B cell (primary cell): ENCODE measurements around the gene VWA5B2. TPM values are rescaled to one million over a fixed set of nuclear protein-coding genes. Genes with fewer than 3 reads are reported as not detected.
A peak's percentile ranks its signal among the peaks of the same experiment; 100 is the strongest.

Experiments
- ATAC-seq: fragments of 200-7000 bp; cut with Tn5 transposase; one replicate; pipeline ENCODE4 v1.10.0; 2021; ENCODE audit warnings: low read depth, mild to moderate bottlenecking, moderate number of reproducible peaks, moderate library complexity
- CTCF ChIA-PET: fragments of 350-600 bp; sonication (Branson Sonifier 250); formaldehyde crosslinking; loops from one replicate; lab custom pipeline; 2021; ENCODE audit warnings: antibody characterized with exemption, inconsistent platforms; lab: Charles Lee
- POLR2A ChIA-PET: fragments of 350-600 bp; sonication (Branson Sonifier 250); formaldehyde crosslinking; loops from one replicate; lab custom pipeline; 2021; ENCODE audit warnings: antibody characterized with exemption; lab: Charles Lee
- DNase-seq: peaks from one replicate; pipeline ENCODE4 v3.0.0; 2013
- H2AFZ ChIP-seq: 2 replicates; pipeline ENCODE4 v1.6.1; 2012; ENCODE audit warnings: mild to moderate bottlenecking, low read depth, low read length; ENCODE audit not compliant: insufficient read depth, poor library complexity, severe bottlenecking
- H3K27ac ChIP-seq, 2 donors: 1 replicate in 1 of 2; 2 replicates in 1 of 2; pipeline ENCODE4 v1.5.1; 2012 to 2013; ENCODE audit warnings: low read length in 2 of 2, mild to moderate bottlenecking in 2 of 2, moderate library complexity in 1 of 2
- H3K27me3 ChIP-seq, 4 experiments: fragments of 200-600 bp in 1 of 4; sonication (generic) in 1 of 4; replicated peaks in 1 of 4; 1 replicate in 2 of 4; 2 replicates in 2 of 4; pipeline versions ENCODE4 v1.6.1 to v1.7.0; 2013 to 2016; ENCODE audit warnings: low read length in 3 of 4, mild to moderate bottlenecking in 2 of 4, mixed read lengths in 1 of 4, moderate library complexity in 1 of 4; ENCODE audit not compliant: insufficient read depth in 4 of 4, control insufficient read depth in 3 of 4; ENCODE audit errors: control extremely low read depth in 1 of 4
- H3K36me3 ChIP-seq, 2 experiments: replicated peaks in 1 of 2; 1 replicate in 1 of 2; 2 replicates in 1 of 2; pipeline versions ENCODE4 v1.6.1 to v1.7.1; 2013; ENCODE audit warnings: low read length in 1 of 2; ENCODE audit not compliant: insufficient read depth in 2 of 2, control insufficient read depth in 1 of 2; ENCODE audit errors: control extremely low read depth in 1 of 2, extremely low read depth in 1 of 2
- H3K4me1 ChIP-seq, 2 donors: fragments of 200-600 bp in 1 of 2; sonication (generic) in 1 of 2; 1 replicate in 1 of 2; 2 replicates in 1 of 2; pipeline versions ENCODE4 v1.5.1 to v1.6.1; 2013 to 2017; ENCODE audit warnings: low read length in 2 of 2; ENCODE audit not compliant: control insufficient read depth in 2 of 2, insufficient read depth in 2 of 2
- H3K4me2 ChIP-seq: replicated peaks from 2 replicates; pipeline ENCODE3; 2012; ENCODE audit warnings: mild to moderate bottlenecking, low read depth, low read length; ENCODE audit not compliant: poor library complexity, severe bottlenecking
- H3K4me3 ChIP-seq, 5 experiments: fragments of 200-600 bp in 1 of 5; sonication (generic) in 1 of 5; 1 replicate in 3 of 5; 2 replicates in 2 of 5; pipeline versions ENCODE4 v1.5.1 to v1.7.0; 2011 to 2016; ENCODE audit warnings: low read length in 4 of 5, mild to moderate bottlenecking in 4 of 5, low read depth in 2 of 5, control low read depth in 1 of 5, moderate library complexity in 1 of 5; ENCODE audit not compliant: insufficient read depth in 1 of 5; ENCODE audit errors: control extremely low read depth in 1 of 5, extremely low read depth in 1 of 5
- H3K79me2 ChIP-seq: fragments of 200-600 bp; sonication (generic); one replicate; pipeline ENCODE4 v1.6.0; 2016; ENCODE audit warnings: low read length; ENCODE audit not compliant: control insufficient read depth, insufficient read depth
- H3K9ac ChIP-seq: fragments of 200-600 bp; sonication (generic); 2 replicates; pipeline ENCODE4 v1.6.1; 2017; ENCODE audit warnings: mild to moderate bottlenecking, low read length, moderate library complexity
- H3K9me3 ChIP-seq, 3 donors: one replicate each; pipeline versions ENCODE4 v1.6.1 to v1.7.1; 2013; ENCODE audit warnings: low read length in 2 of 3; ENCODE audit not compliant: control insufficient read depth in 2 of 3, insufficient read depth in 1 of 3; ENCODE audit errors: control extremely low read depth in 1 of 3
- H4K20me1 ChIP-seq: 2 replicates; pipeline ENCODE4 v1.6.0; 2012; ENCODE audit warnings: mild to moderate bottlenecking, low read length; ENCODE audit not compliant: insufficient read depth, control insufficient read depth, poor library complexity, severe bottlenecking
- H3K27ac Mint-ChIP-seq: one replicate; pipeline ENCODE4 v1.8.0; 2021; ENCODE audit warnings: mixed read lengths
- H3K27me3 Mint-ChIP-seq: one replicate; pipeline ENCODE4 v1.8.0; 2021; ENCODE audit warnings: mixed read lengths
- H3K4me1 Mint-ChIP-seq: one replicate; pipeline ENCODE4 v1.8.0; 2021; ENCODE audit warnings: mixed read lengths
- H3K4me3 Mint-ChIP-seq: one replicate; pipeline ENCODE4 v1.8.0; 2021; ENCODE audit warnings: mixed read lengths
- H3K9me3 Mint-ChIP-seq: one replicate; pipeline ENCODE4 v1.8.0; 2022; ENCODE audit warnings: mixed read lengths; ENCODE audit not compliant: insufficient read depth
- CTCF ChIP-seq: fragments of 200-600 bp; IDR thresholded peaks from one replicate; pipeline ENCODE4 v1.8.0; 2022; ENCODE audit warnings: antibody characterized with exemption, mild to moderate bottlenecking
- EZH2 ChIP-seq: IDR thresholded peaks from 2 replicates; pipeline ENCODE4 v1.6.1; 2012; ENCODE audit warnings: borderline replicate concordance, low read depth, mild to moderate bottlenecking, moderate library complexity, low read length; ENCODE audit not compliant: insufficient read depth, poor library complexity, severe bottlenecking
- WGBS: methylation state at CpG from one replicate; pipeline ENCODE4 v1.1.5; 2013; ENCODE audit warnings: missing lambda C conversion rate; ENCODE audit not compliant: insufficient coverage; 5-methylcytosine and 5-hydroxymethylcytosine counted together
- intact Hi-C: fragments of 100-400 bp; cut with micrococcal nuclease; formaldehyde crosslinking; loops from one replicate; pipeline ENCODE4 v1.10.0; 2022
- polyA plus RNA-seq: library from polyadenylated mRNA; depleted of rRNA; stranded (reverse); fragments of >200 nt; gene quantifications from 2 replicates; pipeline ENCODE4 v1.2.3, GENCODE V29; 2012
- total RNA-seq, 2 donors: library from RNA; stranded (reverse); fragments of 120-200 nt in 1 of 2; gene quantifications; 1 replicate in 1 of 2; 2 replicates in 1 of 2; pipeline versions ENCODE4 v1.2.3 to v1.2.4, GENCODE V29; 2013 to 2022

Gene VWA5B2
- total and polyA plus RNA-seq, 2 donors (not counting 1 experiment from before 2014, with no cell fraction given) = 0.10 to 0.37 TPM

GRCh38 chr3:184188080-184188479, 41.3 kb upstream of the VWA5B2 start:
- 99% methylated on average over 14 of the region's 17 CpGs for WGBS
- ATAC-seq (no peak), DNase-seq (no peak)
- Histone ChIP-seq H3K79me2 (peaks cover 40% of the 10 kb centered on the region), H3K9ac (no peak overlapping the region), H3K9me3 (no peaks in the 10 kb centered on the region), H3K4me3 (no peak overlapping the region), H3K27me3 (no peaks in the 10 kb centered on the region), H3K4me2 (no peak overlapping the region), H2AFZ (no peak overlapping the region), H4K20me1 (peaks cover 27% of the 10 kb centered on the region), H3K4me1 (peaks cover 17 to 21% of the 10 kb centered on the region in 2 donors), H3K36me3 (peaks cover 4 to 65% of the 10 kb centered on the region in 2 experiments), H3K27ac (no peak overlapping the region)
- peak overlapping the region; percentile 65 for H3K4me3 Mint-ChIP-seq
- ChIA-PET POLR2A (no interaction called here), CTCF (no interaction called here)
- TF ChIP-seq CTCF (no peak), EZH2 (no peak)
- no peaks in the 10 kb centered on the region for H3K9me3 Mint-ChIP-seq
- intact Hi-C loops = loop anchor here (5.0 kb wide), 1 partner anchor 524 kb away; the partner anchor contains the start of gene MAGEF1
- H3K27me3 Mint-ChIP-seq = no peaks in the 10 kb centered on the region
- H3K4me1 Mint-ChIP-seq = peaks cover 33% of the 10 kb centered on the region
- no peak overlapping the region for H3K27ac Mint-ChIP-seq

DNA sequence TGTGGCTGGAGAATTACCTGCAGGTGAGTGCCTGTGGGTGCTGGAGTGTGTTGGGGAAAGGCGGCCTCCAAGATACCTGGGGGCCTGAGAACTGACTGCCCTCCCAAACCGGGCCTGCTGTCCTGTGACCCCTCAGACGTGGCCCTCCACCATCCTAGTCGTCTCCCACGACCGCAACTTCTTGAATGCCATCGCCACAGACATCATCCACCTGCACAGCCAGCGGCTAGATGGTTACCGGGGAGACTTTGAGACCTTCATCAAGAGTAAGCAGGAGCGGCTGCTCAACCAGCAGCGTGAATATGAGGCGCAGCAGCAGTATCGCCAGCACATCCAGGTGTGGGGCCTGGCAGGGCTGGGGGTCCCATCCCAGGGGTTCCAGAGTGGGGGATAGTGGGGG, 40.0 kb upstream of the VWA5B2 start:
- Histone ChIP-seq H3K9ac (no peak overlapping the region), H2AFZ (no peak overlapping the region), H3K9me3 (no peaks in the 10 kb centered on the region), H3K27ac (no peak overlapping the region), H3K4me1 (peaks cover 17 to 21% of the 10 kb centered on the region in 2 donors), H3K27me3 (no peaks in the 10 kb centered on the region), H4K20me1 (peaks cover 27% of the 10 kb centered on the region), H3K79me2 (peaks cover 40% of the 10 kb centered on the region), H3K4me2 (no peak overlapping the region), H3K36me3 (peaks cover 4 to 65% of the 10 kb centered on the region in 2 experiments), H3K4me3 (no peak overlapping the region)
- H3K9me3 Mint-ChIP-seq = no peaks in the 10 kb centered on the region
- DNase-seq = no peak
- ChIA-PET CTCF (interaction anchor here (1.9 kb wide), 1 partner anchor 38 kb away, joined by 5 read pairs; no protein-coding TSS in a partner anchor), POLR2A (no interaction called here)
- H3K4me3 Mint-ChIP-seq = no peak overlapping the region
- ATAC-seq = no peak
- WGBS = 100% methylated on average over 12 of the region's 13 CpGs
- H3K27me3 Mint-ChIP-seq = no peaks in the 10 kb centered on the region
- intact Hi-C loops = loop anchor here (5.0 kb wide), 1 partner anchor 523 kb away; the partner anchor contains the start of gene MAGEF1
- TF ChIP-seq EZH2 (no peak), CTCF (no peak)
- peaks cover 33% of the 10 kb centered on the region for H3K4me1 Mint-ChIP-seq
- H3K27ac Mint-ChIP-seq = no peak overlapping the region
